Rectal smooth muscle tissue (tissue), 1 donor: ENCODE data around the gene TNNC1.
A peak's percentile ranks its signal among the peaks of the same experiment; 100 is the strongest.

ENCODE experiments used
- H3K27ac ChIP-seq: one replicate; pipeline ENCODE4 v1.7.0; 2013; ENCODE audit warnings: low read depth, low read length, inconsistent platforms
- H3K27me3 ChIP-seq: one replicate; pipeline ENCODE4 v1.7.0; 2013; ENCODE audit warnings: low read length; ENCODE audit not compliant: control insufficient read depth, insufficient read depth
- H3K36me3 ChIP-seq: one replicate; pipeline ENCODE4 v1.7.0; 2013; ENCODE audit warnings: low read length; ENCODE audit not compliant: control insufficient read depth, insufficient read depth
- H3K4me1 ChIP-seq: one replicate; pipeline ENCODE4 v1.7.0; 2013; ENCODE audit warnings: low read length; ENCODE audit not compliant: control insufficient read depth, insufficient read depth
- H3K4me3 ChIP-seq: one replicate; pipeline ENCODE4 v1.7.0; 2013; ENCODE audit warnings: low read length
- H3K9ac ChIP-seq: one replicate; pipeline ENCODE4 v1.7.0; 2013; ENCODE audit warnings: low read length

The TNNC1 gene

DNA sequence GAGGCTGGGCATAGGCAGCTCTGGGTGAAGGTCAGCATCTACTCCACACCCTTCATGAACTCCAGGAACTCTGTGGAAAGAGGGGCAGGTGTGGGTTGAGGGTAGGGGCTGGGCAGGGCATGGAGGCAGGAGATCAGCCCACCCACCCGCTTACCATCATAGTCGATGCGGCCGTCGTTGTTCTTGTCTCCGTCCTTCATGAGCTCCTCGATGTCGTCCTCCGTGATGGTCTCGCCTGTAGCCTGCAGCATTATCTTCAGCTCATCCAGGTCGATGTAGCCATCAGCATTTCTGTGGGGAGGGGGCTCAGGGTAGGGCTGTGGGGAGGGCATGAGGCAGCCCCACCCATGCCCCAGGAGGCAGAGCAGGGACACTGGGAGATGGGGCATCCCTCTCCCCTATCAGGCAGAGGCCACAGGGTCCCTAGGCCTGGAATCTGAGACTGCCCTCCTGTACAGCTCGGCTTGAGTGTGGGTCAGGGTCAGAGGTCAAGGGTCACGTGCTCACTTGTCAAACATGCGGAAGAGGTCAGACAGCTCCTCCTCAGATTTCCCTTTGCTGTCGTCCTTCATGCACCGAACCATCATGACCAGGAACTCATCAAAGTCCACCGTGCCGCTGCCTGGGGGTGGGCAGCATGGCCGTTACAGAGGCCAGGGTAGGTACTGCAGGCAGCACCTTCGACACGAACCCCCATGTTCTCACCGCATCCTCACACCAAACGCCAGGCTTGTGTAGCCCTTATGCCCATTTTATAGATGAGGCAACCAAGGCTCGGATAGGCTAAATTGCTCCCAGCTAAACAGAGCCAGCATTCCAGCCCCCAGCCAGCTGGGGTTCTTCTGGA is 2.4 kb downstream of the TNNC1 start:
- H3K27ac ChIP-seq, result no peak overlapping the region
- no peak overlapping the region for H3K9ac ChIP-seq
- no peaks in the 10 kb centered on the region for H3K36me3 ChIP-seq
- H3K4me3 ChIP-seq, result no peak overlapping the region
- H3K27me3 ChIP-seq, result no peaks in the 10 kb centered on the region
- H3K4me1 ChIP-seq, result peaks cover 10% of the 10 kb centered on the region

DNA sequence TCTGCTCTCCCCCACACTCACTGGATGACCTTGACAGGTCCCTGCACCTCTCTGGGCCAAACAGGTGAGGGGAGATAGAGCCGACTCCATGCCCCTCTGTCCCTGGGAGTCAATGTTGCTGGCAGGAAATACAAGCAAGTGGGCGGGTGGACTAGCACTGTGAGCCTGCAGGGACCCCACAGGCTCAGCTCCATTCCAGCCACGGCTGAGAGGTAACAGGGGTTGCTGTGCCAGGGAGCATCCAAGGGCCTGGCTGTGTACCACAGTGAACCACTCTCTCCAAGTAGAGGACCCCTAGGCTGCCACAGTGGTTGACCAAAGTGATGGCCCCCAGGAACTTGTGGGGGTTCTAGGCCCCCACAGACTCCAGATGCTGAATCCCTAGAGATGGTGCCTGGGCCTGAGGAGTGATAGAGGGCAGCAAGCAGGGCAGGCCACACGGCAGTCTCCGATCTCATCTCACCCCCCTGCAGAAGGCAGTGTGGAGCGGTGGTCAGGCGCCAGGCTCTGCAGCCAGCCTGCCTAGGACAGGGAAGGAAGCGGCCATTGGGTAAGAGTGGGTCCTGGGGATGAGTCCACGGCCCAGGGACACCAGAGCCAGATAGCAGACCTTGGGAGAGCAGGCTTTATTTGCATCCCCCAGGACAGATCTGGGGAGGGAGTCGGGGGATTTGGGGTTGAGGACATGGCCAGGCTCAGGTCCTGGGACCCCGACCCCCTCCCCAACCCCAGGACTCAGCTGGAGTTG is 3.2 kb downstream of the TNNC1 start:
- H3K27ac ChIP-seq, result no peak overlapping the region
- no peaks in the 10 kb centered on the region for H3K27me3 ChIP-seq
- H3K36me3 ChIP-seq, result no peaks in the 10 kb centered on the region
- no peak overlapping the region for H3K4me3 ChIP-seq
- no peak overlapping the region for H3K9ac ChIP-seq
- peaks cover 10% of the 10 kb centered on the region for H3K4me1 ChIP-seq

DNA sequence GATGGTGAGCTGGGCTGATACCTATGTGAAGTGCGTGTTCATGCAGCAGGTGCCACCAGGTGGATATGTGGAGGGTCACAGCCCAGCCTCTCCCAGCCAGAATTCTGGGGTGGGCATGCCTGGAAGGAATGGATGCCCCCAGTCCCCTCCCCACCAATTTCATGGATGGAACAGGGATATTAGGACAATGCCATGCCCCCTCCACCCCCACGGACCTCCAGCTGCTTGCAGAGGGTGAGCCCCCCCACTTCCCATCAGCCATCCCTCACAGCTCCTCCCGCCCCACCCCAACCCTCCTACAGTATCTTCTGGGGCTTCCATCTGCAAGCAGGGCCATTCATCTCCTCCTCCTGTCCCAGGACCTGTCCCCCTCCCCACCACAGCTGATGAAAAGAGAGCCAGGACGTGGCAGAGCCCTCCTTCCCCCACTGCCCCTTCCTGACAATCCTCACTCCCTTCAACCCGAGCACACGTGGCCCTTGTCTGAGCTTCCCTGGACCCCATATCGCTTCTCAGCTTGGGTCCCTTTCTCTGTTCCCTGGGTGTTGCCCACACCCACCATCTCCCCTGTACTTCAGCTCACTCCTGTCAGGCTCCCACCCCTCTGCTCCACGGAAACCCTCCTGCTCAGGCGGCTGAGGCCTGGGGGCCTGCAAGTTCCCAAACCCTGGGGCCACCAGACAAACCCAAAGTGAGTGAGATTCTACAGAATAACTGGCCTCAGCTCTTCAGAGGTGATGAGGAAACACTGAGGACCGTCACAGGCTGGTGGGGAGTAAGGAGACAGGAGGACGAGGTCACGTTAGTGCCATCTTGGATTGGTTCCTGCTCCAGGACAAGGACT is 6.1 kb downstream of the TNNC1 start:
- no peak overlapping the region for H3K9ac ChIP-seq
- no peaks in the 10 kb centered on the region for H3K4me1 ChIP-seq
- H3K27me3 ChIP-seq, result no peaks in the 10 kb centered on the region

DNA sequence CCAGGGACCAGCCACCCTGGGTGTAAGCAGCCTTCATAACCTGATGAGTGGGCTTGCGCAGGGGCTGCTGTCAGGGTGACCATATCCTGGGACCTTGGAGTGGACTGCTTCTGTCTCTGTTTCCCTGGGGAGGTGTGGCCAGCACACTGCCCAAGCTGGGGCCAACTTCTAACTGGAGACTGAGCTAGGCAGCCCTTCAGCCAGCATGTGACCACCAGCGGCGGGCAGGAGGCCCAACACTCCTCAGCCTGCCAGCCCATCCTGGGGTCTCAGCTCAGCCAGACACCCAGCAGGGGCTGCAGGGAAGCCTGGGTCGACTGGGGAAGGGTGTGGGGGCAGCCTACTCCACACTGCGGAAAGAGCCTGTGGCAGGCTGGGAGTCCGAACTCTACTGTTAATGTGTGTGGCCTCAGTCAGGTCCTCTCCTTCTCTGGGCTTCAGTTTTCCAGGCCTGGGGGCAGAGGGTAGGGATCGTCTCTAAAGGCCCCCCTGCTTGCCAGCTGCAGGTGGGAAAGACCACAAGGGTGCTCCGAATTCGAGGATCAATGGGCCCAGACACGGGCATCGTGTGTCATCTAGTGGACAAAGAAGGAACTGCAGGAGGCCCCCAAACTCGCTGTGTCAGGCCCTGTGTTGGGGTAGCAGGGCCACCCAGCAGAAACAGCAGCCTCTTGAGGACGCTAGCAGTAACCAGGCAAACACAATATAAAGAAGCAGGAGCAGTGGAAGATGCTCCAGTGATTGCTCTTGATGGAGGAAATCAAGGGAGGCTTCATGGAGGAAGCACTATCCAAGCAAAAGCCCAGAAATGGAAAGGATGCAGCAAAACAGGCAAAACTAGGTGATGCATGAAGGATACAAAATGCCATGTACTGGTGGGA is 7.0 kb downstream of the TNNC1 start:
- Histone ChIP-seq H3K27ac (no peak overlapping the region), H3K9ac (no peak overlapping the region), H3K27me3 (no peaks in the 10 kb centered on the region), H3K4me1 (no peaks in the 10 kb centered on the region), H3K4me3 (no peak overlapping the region), H3K36me3 (no peaks in the 10 kb centered on the region)

More for the DNA sequence above, 6.1 kb downstream of the TNNC1 start:
- Histone ChIP-seq H3K27ac (no peak overlapping the region), H3K4me3 (no peak overlapping the region), H3K36me3 (no peaks in the 10 kb centered on the region)

DNA sequence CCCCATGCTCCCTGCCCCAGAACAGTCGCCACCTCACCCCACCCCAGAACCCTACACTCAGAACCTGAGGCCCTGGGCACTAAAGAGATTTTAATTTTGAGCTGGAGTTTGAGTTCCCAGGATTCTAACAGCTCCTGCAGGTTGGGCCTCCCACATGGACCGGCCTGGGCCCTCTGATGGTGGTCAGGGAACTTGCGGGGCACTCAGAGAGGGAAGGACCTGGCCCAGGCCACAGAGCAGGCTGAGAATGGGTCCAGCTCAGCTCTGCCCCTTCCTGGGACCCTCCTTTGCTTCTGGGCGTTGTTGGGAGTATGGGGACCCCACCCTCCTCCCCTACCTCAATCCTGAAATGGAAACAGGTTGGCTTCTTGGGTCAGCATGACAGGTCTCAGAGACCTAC is 7.8 kb downstream of the TNNC1 start:
- Histone ChIP-seq H3K36me3 (no peaks in the 10 kb centered on the region), H3K9ac (no peak overlapping the region), H3K4me1 (no peaks in the 10 kb centered on the region), H3K27ac (no peak overlapping the region), H3K4me3 (no peak overlapping the region), H3K27me3 (no peaks in the 10 kb centered on the region)

DNA sequence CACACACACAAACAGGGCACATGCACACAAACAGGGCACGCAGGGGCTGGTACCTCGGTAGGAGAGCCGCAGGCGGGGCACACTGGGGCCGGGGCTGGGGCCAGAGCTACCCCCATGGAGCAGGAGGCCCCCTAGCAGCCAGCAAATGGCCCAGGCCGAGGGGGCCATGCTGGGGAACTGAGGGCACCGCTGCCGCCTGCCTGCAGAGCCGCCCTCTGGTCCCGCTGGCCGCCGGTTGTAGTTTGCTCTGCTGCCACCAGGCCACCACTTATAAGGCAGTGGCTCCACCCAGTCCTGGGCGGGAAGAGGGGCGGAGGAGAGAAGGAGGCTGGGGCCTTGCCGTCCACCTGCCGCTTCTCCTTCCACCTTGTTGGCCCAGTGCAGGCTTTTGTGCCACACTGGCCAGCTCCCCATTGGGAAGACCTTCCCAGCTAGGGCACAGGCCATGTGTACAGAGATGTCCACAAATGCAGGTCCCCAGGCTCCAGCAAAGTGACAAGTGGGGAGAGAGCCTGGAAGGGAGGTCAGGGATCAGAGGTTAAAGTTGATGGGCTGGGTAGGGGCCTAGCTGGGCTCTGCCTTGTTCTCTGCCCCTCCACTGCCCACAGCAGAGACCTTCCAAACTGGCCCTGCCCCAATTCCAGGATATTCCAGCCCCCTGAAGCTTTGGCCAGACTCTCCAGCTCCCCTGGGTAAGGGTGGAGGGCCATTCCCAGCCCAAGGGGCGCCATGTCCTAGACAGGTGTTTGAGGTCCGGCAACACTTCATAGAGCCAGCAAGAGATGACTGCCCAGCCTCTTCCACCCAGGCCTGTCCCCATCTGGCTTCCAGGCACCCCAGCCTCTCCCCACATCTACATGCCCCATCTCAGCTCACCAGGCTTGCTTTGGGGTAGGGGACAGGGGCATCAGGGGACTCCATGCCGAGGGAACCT is 8.7 kb downstream of the TNNC1 start, which contains the start of gene SEMA3G:
TSS of gene SEMA3G (minus strand) at position 244 of the 934 bp plus-strand sequence. CDS start at position 168, 76 bp downstream.
- H3K36me3 ChIP-seq, result no peaks in the 10 kb centered on the region
- no peak within 1 kb of the TSS for H3K9ac ChIP-seq
- no peaks in the 10 kb centered on the region for H3K27me3 ChIP-seq
- H3K4me1 ChIP-seq, result no peaks in the 10 kb centered on the region
- no peak within 1 kb of the TSS for H3K27ac ChIP-seq
- peak within 1 kb of the TSS; percentile 7 for H3K4me3 ChIP-seq

DNA sequence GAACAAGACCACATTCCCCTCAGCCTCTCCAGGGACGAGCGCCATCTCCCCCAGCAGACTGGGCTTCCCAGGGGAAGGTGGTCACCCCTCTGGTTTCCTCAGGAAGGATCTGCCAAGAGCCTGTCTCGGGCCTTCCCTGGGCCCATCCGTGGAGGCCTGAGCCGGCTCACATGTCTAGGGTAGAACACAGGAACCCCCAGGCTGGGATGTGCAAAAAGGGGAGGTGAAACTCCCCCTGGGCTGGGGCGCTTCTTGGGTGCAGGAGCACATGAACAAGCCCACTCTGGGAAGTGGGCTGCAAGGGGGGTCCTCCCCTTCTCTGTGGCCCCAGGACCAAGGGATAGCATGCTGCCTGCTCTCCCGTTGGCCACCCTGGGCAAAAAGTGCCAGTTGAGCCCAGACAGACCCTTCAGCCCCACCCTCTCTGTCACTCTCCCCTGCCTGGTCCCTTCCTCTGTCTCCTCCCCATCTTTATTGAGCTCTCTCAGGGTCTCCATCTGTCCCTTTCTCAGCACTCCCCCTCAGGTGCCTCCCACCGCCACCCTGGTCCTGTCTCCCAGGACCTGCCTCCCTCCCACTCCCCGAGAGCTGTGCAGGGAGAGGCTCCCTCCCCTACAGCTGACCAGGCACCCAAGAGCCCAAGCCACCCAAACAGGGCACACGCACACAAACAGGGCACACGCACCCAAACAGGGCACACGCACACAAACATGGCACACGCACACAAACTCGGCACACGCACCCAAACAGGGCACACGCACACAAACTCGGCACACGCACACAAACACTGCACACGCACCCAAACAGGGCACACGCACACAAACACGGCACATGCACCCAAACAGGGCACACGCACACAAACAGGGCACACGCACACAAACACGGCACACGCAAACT is 9.8 kb downstream of the TNNC1 start:
- no peaks in the 10 kb centered on the region for H3K36me3 ChIP-seq
- no peaks in the 10 kb centered on the region for H3K4me1 ChIP-seq
- no peak overlapping the region for H3K27ac ChIP-seq
- no peak overlapping the region for H3K9ac ChIP-seq
- peak overlapping the region; percentile 7 for H3K4me3 ChIP-seq
- H3K27me3 ChIP-seq, result no peaks in the 10 kb centered on the region

DNA sequence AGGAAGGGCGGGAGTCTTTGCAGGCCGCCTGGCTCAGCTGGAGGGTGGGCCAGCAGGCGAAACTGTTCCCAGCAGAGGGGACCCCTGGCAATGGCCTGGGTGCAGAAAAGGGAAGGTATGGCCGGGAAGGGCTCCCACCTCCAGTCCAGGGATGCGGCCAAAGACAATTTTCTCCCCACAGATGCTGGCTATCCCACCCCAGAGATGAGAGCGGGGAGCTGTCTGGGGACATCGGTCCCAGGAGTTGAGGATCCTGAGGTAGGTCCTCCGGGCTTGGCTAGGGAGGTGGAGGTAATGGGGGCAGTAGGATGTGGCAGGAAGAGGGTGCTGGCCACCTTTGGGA is 10.6 kb downstream of the TNNC1 start:
- Histone ChIP-seq H3K36me3 (no peaks in the 10 kb centered on the region), H3K4me3 (no peak overlapping the region), H3K27ac (no peak overlapping the region), H3K27me3 (no peaks in the 10 kb centered on the region), H3K4me1 (no peaks in the 10 kb centered on the region), H3K9ac (no peak overlapping the region)

DNA sequence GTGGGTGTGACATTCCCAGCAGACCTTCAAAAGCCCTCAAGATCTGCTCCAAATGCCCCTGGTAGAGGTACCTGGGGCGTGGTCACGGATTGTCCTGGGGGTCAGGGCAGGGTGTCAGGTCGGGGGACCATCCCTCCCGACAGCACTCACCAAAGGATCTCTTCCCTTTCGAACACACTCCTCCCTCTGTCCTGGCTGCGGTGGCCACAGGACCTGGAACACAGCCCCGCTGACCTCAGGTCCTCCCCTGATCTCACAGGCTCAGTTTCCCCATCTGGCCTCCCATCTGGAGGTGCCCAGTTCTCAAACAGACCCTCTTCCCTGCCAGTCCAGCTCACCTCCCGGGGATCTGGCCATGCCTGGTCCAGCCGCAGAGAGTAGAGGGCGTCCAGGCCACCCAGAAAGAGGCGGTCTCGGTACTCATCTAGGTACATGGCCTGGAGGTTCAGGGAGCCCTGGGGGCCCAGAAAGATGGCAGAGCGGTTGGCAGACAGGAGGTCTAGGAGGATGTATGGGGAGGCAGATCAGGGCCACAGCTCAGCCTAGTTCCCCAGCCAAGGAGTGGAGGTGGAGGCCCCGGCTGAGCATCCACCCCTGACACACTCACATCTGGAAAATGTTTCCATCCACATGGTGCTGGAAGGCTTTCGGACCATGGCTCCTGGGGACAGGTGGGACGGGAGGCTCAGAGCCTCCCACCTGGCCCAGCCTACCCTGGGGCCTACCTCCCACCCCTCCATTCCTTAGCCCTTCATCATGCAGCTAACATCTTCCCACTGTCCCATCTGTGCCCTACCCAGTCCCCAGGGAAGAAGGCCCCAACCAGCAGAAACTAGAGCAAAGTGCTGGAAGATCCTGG is 11.2 kb downstream of the TNNC1 start:
- Histone ChIP-seq H3K36me3 (no peaks in the 10 kb centered on the region), H3K4me3 (no peak overlapping the region), H3K27me3 (no peaks in the 10 kb centered on the region), H3K27ac (no peak overlapping the region), H3K9ac (no peak overlapping the region), H3K4me1 (no peaks in the 10 kb centered on the region)
